HG03108 (cell line): ENCODE measurements around the gene GLIPR1L1.
A peak's percentile ranks its signal among the peaks of the same experiment; 100 is the strongest.

Source experiments
- ATAC-seq: cut with Tn5 transposase; IDR thresholded peaks from one replicate; pipeline ENCODE4 v1.9.1; 2021; ENCODE audit warnings: moderate library complexity; ENCODE audit not compliant: unreplicated experiment

The GLIPR1L1 gene

GRCh38 chr12:75349946-75350345, 15.5 kb downstream of the GLIPR1L1 start:
- no peak for ATAC-seq

- ATAC-seq = no peak
These were observed 15.9 kb downstream of the GLIPR1L1 start for GRCh38 chr12:75350413-75350812.

- ATAC-seq = no peak
These were observed 19.5 kb downstream of the GLIPR1L1 start for GRCh38 chr12:75354011-75354410.

GRCh38 chr12:75360920-75361319, 26.4 kb downstream of the GLIPR1L1 start:
- no peak for ATAC-seq

- no peak for ATAC-seq
These were observed 26.9 kb downstream of the GLIPR1L1 start for GRCh38 chr12:75361408-75361807.

GRCh38 chr12:75364919-75365318, 30.4 kb downstream of the GLIPR1L1 start:
- ATAC-seq = no peak

GRCh38 chr12:75366629-75367028, 32.2 kb downstream of the GLIPR1L1 start:
- no peak for ATAC-seq

GRCh38 chr12:75374971-75375370, 40.5 kb downstream of the GLIPR1L1 start:
- ATAC-seq = no peak

- ATAC-seq = no peak
These were observed 43.9 kb downstream of the GLIPR1L1 start for GRCh38 chr12:75378354-75378753.

- no peak for ATAC-seq
These were observed 54.6 kb downstream of the GLIPR1L1 start for GRCh38 chr12:75389061-75389460.

- no peak for ATAC-seq
These were observed 55.2 kb downstream of the GLIPR1L1 start for GRCh38 chr12:75389706-75390105.

GRCh38 chr12:75390156-75390898, 55.9 kb downstream of the GLIPR1L1 start:
- peak; percentile 3 for ATAC-seq

- peak; percentile 98 for ATAC-seq
These were observed 56.5 kb downstream of the GLIPR1L1 start, which contains the start of gene GLIPR1L2 for GRCh38 chr12:75390899-75391538. TSS of gene GLIPR1L2 (plus strand) at chr12:75391089. CDS start at chr12:75391117, 28 bp downstream.

GRCh38 chr12:75404231-75404630, 69.8 kb downstream of the GLIPR1L1 start:
- ATAC-seq = no peak

GRCh38 chr12:75407683-75408082, 73.2 kb downstream of the GLIPR1L1 start:
- ATAC-seq = no peak

GRCh38 chr12:75409830-75410229, 75.4 kb downstream of the GLIPR1L1 start:
- ATAC-seq = no peak

- no peak for ATAC-seq
These were observed 80.2 kb downstream of the GLIPR1L1 start for GRCh38 chr12:75414671-75415070.

GRCh38 chr12:75419841-75420240, 85.4 kb downstream of the GLIPR1L1 start:
- ATAC-seq = no peak
